Gastrocnemius medialis (tissue), 4 donors: ENCODE data around the gene DYNLL2. TPM values are rescaled to one million over a fixed set of nuclear protein-coding genes. Genes with fewer than 3 reads are reported as not detected.
"Not testable (repeated sequence)": the region's sequence is repeated elsewhere in the genome, so short reads cannot be mapped to it uniquely, and the experiment has no call there.

Experiments
- ATAC-seq, 2 donors: fragments of 150-250 bp; one replicate each; pipeline ENCODE4 v1.9.1; 2016
- DNase-seq, 2 donors: peaks; one replicate each; pipeline ENCODE4 v3.0.0-alpha.2; 2019
- H3K27ac ChIP-seq, 4 donors: fragments of 200-600 bp; sonication (generic); 1 replicate in 1 of 4; 2 replicates in 3 of 4; pipeline ENCODE4 v1.5.1; 2016 to 2018; ENCODE audit warnings: mild to moderate bottlenecking in 2 of 4, moderate library complexity in 1 of 4
- H3K27me3 ChIP-seq, 3 donors: fragments of 200-600 bp; sonication (generic) in 2 of 3; 1 replicate in 1 of 3; 2 replicates in 2 of 3; pipeline versions ENCODE4 v1.5.1 to v1.6.0; 2016 to 2019; ENCODE audit warnings: mild to moderate bottlenecking in 1 of 3, moderate library complexity in 1 of 3
- H3K36me3 ChIP-seq, 2 donors: fragments of 200-600 bp; sonication (generic) in 1 of 2; one replicate each; pipeline ENCODE4 v1.5.1; 2017 to 2018
- H3K4me1 ChIP-seq, 2 donors: fragments of 200-600 bp; sonication (generic) in 1 of 2; one replicate each; pipeline ENCODE4 v1.5.1; 2016 to 2017; ENCODE audit warnings: mild to moderate bottlenecking in 2 of 2
- H3K4me3 ChIP-seq, 4 donors: fragments of 200-600 bp; sonication (generic) in 3 of 4; 1 replicate in 1 of 4; 2 replicates in 3 of 4; pipeline ENCODE4 v1.5.1; 2016 to 2019; ENCODE audit warnings: mild to moderate bottlenecking in 2 of 4
- H3K9me3 ChIP-seq, 3 donors: fragments of 200-600 bp; sonication (generic) in 2 of 3; 1 replicate in 1 of 3; 2 replicates in 2 of 3; pipeline ENCODE4 v1.5.1; 2016 to 2019
- CTCF ChIP-seq, 5 experiments: fragments of 450-650 bp in 3 of 5; fragments of 200-600 bp in 2 of 5; sonication (generic) in 2 of 5; IDR thresholded peaks in 4 of 5; conservative IDR thresholded peaks in 1 of 5; 1 replicate in 4 of 5; 2 replicates in 1 of 5; pipeline ENCODE4 v1.5.1; 2016 to 2019; ENCODE audit warnings: antibody characterized with exemption in 5 of 5, mild to moderate bottlenecking in 3 of 5, moderate library complexity in 3 of 5
- POLR2A ChIP-seq, 2 donors: fragments of 450-650 bp; IDR thresholded peaks; one replicate each; pipeline ENCODE4 v1.6.1; 2017; ENCODE audit warnings: antibody characterized with exemption in 2 of 2, mild to moderate bottlenecking in 2 of 2, moderate library complexity in 2 of 2
- in situ Hi-C, 4 donors: fragments of 200-750 bp; cut with MboI; loops; one replicate each; pipeline versions ENCODE4 v1.15.0 to v1.8.0; 2017; ENCODE audit warnings: low sequenced_read_pairs in 4 of 4
- intact Hi-C: fragments of 100-400 bp; cut with DNase I; formaldehyde crosslinking; loops from one replicate; pipeline ENCODE4 v1.15.1; 2023; ENCODE audit warnings: low total_unique reads
- total RNA-seq, 4 donors: library from RNA; depleted of rRNA; stranded (reverse); fragments of >200 nt; gene quantifications; one replicate each; pipeline versions ENCODE4 v1.1.0 to v1.2.3, GENCODE V29; 2016

The DYNLL2 gene
- total RNA-seq, 4 donors from 2014 or later, result 14.5 to 28.8 (median 20.4) TPM

DNA sequence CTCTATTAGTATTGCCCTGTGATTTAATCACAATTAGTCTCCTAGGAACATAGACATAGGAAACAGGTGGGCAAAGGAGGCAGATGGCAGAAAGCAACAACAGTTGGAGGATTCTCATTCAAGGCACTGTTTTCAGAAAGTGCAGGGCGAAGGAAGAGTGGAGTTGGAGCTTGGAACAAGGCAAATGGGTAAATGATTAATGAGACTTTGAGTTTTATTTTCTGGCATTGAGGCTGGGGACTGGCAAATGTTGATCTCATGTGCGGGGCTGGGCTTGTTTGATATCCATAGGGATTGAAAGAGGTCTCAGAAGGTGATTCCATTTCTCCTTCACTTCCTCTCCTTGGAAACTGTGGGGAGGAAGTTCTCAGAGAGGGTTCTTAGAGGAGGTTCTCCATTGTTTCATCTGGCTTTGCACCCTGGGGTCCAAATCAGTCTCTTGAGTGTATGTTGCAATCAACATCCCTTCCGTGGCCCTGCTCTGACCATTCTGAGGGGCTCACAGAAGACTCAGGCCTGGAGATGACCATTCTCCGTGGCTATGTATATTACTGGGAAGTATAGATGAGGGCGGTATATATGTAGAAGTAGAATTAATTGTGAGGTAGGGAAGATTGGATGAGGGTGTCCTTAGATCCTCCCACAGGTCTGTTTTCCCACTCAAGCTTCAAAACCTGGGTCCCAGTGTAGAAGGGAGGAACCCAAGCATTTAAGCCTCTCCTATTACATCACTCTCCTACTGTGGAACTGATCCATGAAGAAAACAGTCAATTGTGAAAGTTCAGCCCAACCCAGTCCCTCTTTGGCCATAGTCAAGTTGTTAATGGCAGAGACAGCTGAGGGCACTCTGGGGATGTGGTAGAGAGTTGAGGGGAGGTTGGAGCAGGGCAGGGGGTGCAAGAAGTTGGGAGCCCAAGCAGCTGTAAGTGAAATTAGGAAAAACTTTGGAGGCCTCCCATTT, 39.7 kb upstream of the DYNLL2 start:
- intact Hi-C loops (no loop called here), in situ Hi-C loops (no loop called here)
- Histone ChIP-seq H3K27ac (no peak overlapping the region), H3K36me3 (no peaks in the 10 kb centered on the region), H3K4me1 (no peaks in the 10 kb centered on the region), H3K27me3 (no peaks in the 10 kb centered on the region), H3K4me3 (no peak overlapping the region), H3K9me3 (no peaks in the 10 kb centered on the region)
- DNase-seq, result no peak
- no peak for TF ChIP-seq CTCF (IDR thresholded peaks at IDR 0.05 in 4 of 5, conservative IDR thresholded peaks at IDR 0.05 in 1 of 5)
- no peak for TF ChIP-seq POLR2A (IDR thresholded peaks at IDR 0.05)
- no peak for ATAC-seq

DNA sequence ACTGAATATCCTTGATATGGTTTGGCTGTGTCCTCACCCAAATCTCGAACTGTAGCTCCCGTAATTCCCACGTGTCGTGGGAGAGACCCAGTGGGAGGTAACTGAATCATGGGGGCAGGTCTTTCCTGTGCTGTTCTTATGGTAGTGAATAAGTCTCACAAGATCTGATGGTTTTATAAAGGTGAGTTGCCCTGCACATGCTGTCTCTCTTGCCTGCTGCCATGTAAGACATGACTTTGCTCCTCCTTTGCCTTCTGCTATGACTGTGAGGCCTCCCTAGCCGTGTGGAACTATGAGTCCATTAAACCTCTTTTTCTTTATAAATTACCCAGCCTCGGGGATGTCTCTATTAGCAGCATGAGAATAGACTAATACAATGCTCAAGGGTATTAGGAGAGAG, 39.0 kb upstream of the DYNLL2 start:
- H3K27me3 ChIP-seq, H3K36me3 ChIP-seq, ATAC-seq, intact Hi-C loops, H3K27ac ChIP-seq, in situ Hi-C loops, H3K4me3 ChIP-seq, H3K9me3 ChIP-seq, DNase-seq, H3K4me1 ChIP-seq: not testable (repeated sequence)

DNA sequence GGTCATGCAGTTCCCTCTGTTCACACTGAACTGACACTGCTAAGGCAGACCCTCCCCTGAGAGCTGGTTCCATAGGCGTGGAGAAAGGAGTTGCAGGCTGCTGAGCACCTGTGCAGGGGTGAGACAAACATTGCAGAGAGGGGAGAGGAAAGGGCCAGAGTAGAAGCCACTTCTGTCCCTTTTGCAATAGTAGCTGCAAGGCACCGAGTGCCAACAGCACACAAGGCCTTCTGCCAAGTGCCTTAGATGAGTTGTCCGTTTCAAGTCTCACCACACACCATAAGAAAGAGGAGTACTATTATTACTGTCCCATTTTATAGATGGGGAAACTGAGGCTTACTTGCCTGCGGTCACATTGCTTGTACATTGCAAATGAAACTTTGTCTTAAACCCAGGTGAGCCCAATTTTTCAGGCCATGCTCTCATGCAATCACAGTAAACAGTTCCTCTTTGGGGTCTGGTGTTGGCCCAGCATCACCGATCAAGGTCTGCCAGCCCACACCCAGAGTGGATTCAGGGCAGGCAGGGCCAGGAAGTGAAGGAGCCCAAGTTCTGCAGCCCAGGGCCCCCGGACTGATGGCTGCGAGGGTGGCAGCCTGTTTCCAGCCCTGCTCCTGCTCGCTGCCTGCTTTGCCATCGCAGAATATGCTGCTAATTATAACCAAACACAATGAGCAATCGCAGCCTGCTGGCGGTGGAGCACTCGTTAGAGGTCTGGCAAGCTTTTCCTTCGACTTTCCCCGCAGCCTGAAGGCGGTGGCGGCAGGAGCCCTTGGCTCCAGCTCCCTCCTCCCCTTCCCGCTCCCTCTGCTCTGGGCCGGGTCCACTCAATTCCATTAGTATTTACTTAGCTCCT, 36.8 kb upstream of the DYNLL2 start:
- no peak overlapping the region for H3K27ac ChIP-seq
- in situ Hi-C loops, result no loop called here
- intact Hi-C loops, result no loop called here

DNA sequence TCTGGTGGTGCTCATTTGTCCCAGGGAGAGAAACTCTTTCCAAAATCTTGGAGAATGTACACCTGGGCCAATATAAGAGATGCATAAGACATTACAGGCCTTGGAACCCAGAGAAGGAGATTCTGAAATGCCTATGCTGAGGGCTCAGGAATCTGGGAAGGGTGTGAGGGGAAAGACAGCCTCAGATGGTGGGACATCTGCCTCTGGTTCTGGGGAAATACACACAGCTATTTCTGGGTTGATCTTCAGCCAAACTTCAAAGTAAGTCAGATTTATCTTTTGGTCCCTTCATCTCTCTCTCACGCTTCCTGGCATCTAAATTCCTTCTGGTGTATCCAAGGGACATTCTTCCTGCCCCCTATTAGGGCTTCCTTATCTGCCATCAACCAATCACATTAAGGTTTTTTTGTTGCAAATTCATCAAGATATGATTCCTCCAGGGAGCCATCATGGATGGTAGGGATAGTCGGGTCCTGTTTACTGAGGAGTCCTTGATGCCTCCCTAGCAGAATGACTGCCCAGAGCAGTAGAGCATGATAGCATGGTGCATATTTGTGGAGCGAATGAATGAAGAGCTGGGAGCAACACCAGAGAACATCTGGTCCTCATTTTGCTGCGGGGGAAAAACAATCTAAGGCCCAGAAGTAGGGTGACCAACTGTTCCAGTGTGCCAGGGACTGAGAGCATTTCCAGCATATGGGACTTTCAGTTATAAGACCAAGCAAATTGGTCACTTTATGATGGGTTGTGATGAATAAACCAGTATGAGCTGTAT, 35.7 kb upstream of the DYNLL2 start:
- DNase-seq (no peak), ATAC-seq (no peak)
- Histone ChIP-seq H3K27ac (no peak overlapping the region), H3K36me3 (no peaks in the 10 kb centered on the region), H3K4me3 (no peak overlapping the region), H3K9me3 (no peaks in the 10 kb centered on the region), H3K27me3 (peaks cover 0 to 3% (median 0%) of the 10 kb centered on the region in 3 donors), H3K4me1 (no peaks in the 10 kb centered on the region)
- in situ Hi-C loops (no loop called here), intact Hi-C loops (no loop called here)
- TF ChIP-seq POLR2A (IDR thresholded peaks at IDR 0.05), result no peak

More for the DNA sequence above, 36.8 kb upstream of the DYNLL2 start:
- Histone ChIP-seq H3K9me3 (no peaks in the 10 kb centered on the region), H3K4me1 (no peaks in the 10 kb centered on the region), H3K36me3 (no peaks in the 10 kb centered on the region), H3K4me3 (no peak overlapping the region), H3K27me3 (peaks cover 0 to 3% (median 0%) of the 10 kb centered on the region in 3 donors)
- TF ChIP-seq POLR2A (IDR thresholded peaks at IDR 0.05) (no peak), CTCF (IDR thresholded peaks at IDR 0.05 in 4 of 5, conservative IDR thresholded peaks at IDR 0.05 in 1 of 5) (no peak)
- no peak for ATAC-seq
- DNase-seq, result no peak

GRCh38 chr17:58049533-58049932, 33.7 kb upstream of the DYNLL2 start:
- in situ Hi-C loops, result no loop called here
- intact Hi-C loops, result no loop called here

More at GRCh38 chr17:58049533-58049932, 33.7 kb upstream of the DYNLL2 start:
- DNase-seq (no peak), ATAC-seq (no peak)
- Histone ChIP-seq H3K4me1 (no peaks in the 10 kb centered on the region), H3K36me3 (no peaks in the 10 kb centered on the region), H3K27me3 (peaks cover 0 to 3% (median 0%) of the 10 kb centered on the region in 3 donors), H3K27ac (no peak overlapping the region), H3K4me3 (no peak overlapping the region), H3K9me3 (no peaks in the 10 kb centered on the region)
- TF ChIP-seq CTCF (IDR thresholded peaks at IDR 0.05 in 4 of 5, conservative IDR thresholded peaks at IDR 0.05 in 1 of 5) (no peak), POLR2A (IDR thresholded peaks at IDR 0.05) (no peak)
